Measurements from ENCODE around the gene ZNF555.

- TF ChIP-seq, protein P1, sequence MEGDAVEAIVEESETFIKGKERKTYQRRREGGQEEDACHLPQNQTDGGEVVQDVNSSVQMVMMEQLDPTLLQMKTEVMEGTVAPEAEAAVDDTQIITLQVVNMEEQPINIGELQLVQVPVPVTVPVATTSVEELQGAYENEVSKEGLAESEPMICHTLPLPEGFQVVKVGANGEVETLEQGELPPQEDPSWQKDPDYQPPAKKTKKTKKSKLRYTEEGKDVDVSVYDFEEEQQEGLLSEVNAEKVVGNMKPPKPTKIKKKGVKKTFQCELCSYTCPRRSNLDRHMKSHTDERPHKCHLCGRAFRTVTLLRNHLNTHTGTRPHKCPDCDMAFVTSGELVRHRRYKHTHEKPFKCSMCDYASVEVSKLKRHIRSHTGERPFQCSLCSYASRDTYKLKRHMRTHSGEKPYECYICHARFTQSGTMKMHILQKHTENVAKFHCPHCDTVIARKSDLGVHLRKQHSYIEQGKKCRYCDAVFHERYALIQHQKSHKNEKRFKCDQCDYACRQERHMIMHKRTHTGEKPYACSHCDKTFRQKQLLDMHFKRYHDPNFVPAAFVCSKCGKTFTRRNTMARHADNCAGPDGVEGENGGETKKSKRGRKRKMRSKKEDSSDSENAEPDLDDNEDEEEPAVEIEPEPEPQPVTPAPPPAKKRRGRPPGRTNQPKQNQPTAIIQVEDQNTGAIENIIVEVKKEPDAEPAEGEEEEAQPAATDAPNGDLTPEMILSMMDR (conservative IDR thresholded peaks at IDR 0.05; ENCODE audit: low read depth, low read length) = no peak
- TF ChIP-seq EZH2phosphoT487 (IDR thresholded peaks at IDR 0.05; ENCODE audit: borderline replicate concordance, low read length) = no peak
Observed at GRCh38 chr19:2803486-2804155, 37.7 kb upstream of the ZNF555 start.
